Amniotic stem cell (primary cell): ENCODE results near the gene PTGDS.

Source experiments
- DNase-seq: peaks from one replicate; lab custom pipeline; 2025; lab: John Stamatoyannopoulos, UW

Gene PTGDS

GRCh38 chr9:136957901-136958300 lies 19.4 kb upstream of the PTGDS start:
- no peak for DNase-seq

GRCh38 chr9:136958473-136958872 lies 18.8 kb upstream of the PTGDS start:
- DNase-seq: no peak

- DNase-seq: no peak
Observed at GRCh38 chr9:136958898-136959850, 18.1 kb upstream of the PTGDS start.

GRCh38 chr9:136960212-136960937 lies 16.9 kb upstream of the PTGDS start:
- no peak for DNase-seq

- no peak for DNase-seq
Observed at GRCh38 chr9:136960938-136961275, 16.4 kb upstream of the PTGDS start.

DNA sequence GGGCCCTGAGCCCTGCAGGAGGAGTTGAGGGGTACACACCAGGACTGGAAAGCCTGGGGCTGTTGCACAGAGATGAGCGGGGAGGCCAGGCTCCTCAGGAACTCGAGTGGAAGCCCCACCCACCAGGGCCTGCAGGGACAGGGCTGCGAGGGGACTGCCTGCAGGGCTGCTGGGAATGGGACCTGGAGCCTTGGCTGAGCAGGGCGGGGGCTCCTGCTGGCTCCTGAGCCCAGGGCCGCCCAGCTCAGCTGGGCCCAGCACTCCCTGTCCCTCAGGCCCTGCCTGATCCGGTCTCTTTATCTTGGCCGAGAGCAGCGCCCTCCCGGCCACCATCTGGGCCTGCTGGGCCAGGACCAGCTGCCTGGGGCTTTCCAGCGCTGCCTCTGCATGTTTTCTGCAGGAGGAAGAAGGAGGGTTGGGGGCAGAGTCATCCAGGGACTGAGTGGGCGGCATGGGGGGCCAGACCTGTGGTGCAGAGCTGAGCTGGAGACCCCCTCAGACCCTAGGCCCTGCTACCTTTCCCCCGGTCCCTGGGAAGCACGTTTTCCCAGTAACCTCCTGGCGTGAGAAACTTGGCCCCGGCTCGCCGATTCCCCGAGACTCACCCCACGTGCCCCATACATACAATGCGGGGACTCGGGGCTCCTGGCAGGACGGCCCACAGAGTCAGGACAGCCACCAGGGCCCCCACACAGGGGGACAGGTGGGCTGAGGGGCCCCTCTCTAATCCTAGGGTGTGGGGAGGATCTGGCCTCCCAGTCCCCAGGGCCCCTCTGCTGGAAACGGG lies 15.8 kb upstream of the PTGDS start:
- DNase-seq: no peak

GRCh38 chr9:136962163-136962562 lies 15.1 kb upstream of the PTGDS start:
- no peak for DNase-seq

GRCh38 chr9:136962701-136963248 lies 14.5 kb upstream of the PTGDS start:
- no peak for DNase-seq

DNA sequence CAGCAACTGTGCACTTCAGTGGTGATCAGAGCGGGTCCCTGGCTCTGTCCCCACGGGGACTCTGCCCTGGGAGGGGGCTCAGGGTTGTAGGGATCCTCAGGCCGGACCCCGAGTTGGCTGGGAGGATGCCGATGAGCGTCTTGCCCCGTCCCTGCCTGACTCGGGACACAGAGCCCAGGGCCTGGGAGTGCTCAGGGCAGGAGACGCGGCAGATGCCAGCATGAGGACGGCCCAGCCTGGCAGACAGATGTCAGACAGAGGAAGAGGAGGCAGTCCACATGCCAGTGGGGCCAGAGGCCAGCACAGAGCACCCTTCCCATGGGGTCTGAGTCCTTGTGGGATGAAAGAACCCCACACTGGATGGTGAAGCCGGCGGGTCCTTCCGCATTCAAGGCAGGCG lies 14.0 kb upstream of the PTGDS start:
- no peak for DNase-seq

GRCh38 chr9:136963751-136964150 lies 13.6 kb upstream of the PTGDS start:
- no peak for DNase-seq

DNA sequence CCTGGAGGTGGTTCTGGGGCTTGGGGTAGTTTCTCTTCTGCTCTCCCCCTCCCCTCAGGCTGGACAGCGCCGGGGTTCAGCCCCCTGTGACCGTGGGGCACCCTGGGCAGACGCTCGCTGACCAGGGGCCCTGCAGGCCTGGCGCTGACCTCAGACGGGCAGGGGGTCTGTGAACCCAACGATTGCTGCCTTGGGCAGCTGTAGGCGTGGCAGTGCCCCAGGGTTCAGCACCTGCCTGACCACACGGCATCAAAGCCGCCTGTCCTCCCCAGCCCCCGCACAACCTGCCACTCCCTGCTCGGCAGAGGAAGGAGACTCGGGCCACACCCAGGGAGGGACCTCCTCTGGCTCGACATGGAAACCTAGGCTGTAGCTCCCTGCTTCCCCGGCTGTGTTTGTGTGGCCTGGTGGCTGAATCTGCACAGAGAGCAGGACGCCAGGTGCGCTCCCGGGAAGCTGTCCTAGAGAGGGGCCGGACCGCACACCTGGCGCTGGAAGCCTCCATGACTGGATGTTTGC lies 13.1 kb upstream of the PTGDS start:
- no peak for DNase-seq

DNA sequence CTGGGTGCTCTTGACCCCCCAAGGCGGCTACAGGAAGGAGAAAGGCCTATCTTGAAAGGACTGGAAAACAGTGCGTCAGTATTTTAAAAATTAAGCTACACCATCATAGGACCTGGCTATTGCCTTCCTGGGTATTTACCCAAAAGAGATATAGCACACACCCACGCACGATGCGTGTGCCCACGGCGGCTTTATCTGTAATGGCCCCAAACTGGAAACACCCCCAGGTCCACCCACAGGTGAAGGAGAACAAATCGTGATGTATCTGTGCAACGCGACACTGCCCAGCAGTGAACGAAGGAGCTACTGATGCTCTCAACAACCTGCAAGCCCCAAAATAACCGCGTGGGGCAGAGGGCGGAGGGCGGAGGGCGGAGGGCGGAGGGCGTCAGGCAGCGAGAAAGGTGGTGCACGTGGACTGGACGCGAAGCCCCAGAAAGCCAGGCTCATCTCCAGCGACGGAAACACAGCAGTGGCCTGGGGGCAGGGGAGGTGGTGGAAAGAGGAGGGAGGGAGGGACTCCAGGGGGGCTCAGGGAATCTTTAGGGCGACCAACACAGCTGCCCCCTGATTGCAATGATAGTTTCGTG lies 12.4 kb upstream of the PTGDS start:
- no peak for DNase-seq

DNA sequence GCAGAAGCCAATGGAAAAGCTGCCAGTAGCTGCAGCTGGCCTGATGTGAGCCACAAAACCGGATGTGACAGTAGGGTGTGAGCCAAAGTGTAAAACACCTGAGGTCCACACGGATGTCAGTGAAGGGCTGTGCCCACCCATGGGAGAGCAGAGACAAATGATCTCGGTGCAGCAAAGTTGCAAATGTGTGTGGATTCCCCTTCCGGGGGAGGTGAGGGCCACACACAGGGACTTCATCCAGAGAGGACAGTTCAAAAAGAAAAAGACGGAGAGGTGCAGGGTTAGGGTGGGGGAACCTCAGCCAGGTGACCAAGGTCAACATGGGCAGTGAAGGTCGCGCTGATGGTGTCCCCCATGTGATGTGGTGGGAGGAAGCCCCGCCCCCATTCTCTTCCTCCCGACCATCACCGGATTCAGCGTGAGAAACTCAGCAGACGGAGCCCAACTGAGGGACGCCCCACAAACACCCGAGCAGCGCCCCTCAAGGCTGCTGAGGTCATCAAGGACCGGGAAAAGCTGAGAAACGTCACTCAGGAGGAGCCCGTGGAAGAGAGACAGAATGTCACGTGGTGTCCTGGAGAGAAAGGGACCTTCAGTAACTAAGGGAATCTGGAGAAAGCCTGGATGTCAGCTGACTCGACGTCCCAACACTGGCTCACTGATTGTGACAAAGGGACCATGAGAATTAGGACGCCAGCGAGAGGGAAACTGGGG lies 11.4 kb upstream of the PTGDS start:
- DNase-seq: no peak

DNA sequence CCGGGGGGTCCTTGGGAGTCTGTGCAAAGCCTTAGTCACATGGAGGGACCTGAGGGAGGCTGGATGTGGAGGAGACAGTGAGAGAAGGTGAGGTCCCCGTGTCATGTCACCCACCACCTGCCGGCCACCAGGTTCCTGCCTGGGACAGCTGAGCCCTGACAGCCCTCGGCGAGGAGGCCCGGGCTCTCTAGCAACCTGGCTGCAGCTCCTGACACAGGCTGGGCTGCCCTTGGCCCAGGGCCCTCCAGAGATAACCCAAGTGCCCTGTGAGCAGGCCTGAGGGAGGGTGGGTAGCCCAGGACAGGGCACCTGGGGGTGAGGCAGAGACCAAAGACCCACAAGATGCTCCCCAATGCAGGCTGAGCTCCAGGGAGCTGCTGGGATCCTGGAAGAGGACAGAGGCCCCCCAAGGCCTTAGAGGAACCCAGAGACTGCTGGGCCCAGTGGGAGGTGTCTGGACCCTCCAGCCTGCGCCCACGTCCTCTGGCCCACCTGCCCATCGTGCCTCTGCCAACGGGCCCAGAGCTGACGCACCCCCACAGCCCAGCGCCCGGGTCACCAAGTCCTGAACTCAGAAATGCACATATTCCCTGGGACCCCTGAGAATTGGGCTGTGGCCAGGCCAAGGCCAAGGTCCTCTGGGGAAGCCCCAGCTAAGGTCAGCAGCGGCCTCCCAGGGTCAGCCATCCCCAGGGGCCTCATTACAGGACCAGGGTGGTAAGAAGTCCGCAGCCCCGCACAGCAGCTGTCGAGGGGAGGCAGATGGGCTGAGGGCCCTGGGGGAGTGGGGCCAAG lies 8.8 kb upstream of the PTGDS start:
- no peak for DNase-seq

GRCh38 chr9:136969150-136969549 lies 8.2 kb upstream of the PTGDS start:
- DNase-seq: no peak

- DNase-seq: no peak
Observed at GRCh38 chr9:136969774-136970173, 7.5 kb upstream of the PTGDS start.

- no peak for DNase-seq
Observed at GRCh38 chr9:136970361-136970760, 6.9 kb upstream of the PTGDS start.

- no peak for DNase-seq
Observed at GRCh38 chr9:136971746-136972145, 5.6 kb upstream of the PTGDS start.

GRCh38 chr9:136972335-136972734 lies 5.0 kb upstream of the PTGDS start:
- no peak for DNase-seq

GRCh38 chr9:136972743-136973142 lies 4.6 kb upstream of the PTGDS start:
- no peak for DNase-seq
